ENCODE results near the gene PGLYRP1. TPM values are rescaled to one million over a fixed set of nuclear protein-coding genes. Genes with fewer than 3 reads are reported as not detected.

Gene PGLYRP1
- total and polyA plus RNA-seq, 2 donors = 0.18 TPM; not detected in 1

DNA sequence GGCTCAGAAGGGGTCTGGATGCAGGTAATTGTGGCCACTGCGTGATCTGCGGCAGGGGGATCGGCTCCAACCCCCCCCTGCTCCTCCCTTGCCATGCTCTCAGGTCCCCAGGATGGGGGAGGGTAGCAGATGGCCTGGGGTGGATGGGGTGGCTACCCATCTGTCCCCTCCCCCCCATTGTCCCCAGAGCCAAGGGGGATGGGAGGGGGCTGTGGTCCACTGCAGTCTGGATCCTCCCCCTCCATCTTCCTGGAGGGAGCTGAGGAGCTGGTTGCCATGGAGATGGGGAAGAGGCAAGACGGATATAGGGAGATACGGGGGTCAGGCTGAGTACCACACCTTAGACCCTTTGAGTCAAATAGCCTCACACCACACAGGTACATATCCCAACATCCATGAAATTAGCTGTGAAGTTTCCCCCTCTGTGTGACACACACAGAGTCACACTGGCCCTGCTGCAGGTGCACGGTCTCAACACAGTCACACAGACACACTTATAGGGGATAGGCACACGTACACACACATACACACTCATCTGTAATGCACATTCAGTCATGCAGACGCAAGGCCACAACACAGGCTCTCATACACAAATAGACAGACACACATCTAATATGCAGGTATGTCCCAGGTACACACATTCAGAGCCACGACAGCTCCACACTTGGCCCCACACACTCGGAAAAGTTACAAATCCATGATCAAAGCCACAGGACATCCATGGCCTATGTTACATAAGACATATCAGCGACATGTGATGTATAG lies 47.4 kb downstream of the PGLYRP1 start:
- Histone ChIP-seq H3K4me3 (ENCODE audit: low read depth, low read length) (no peak overlapping the region), H3K27ac (ENCODE audit: low read depth) (no peak overlapping the region), H3K36me3 (ENCODE audit: insufficient read depth) (no peaks in the 10 kb centered on the region), H3K4me1 (ENCODE audit: insufficient read depth) (no peaks in the 10 kb centered on the region)
- no peak for DNase-seq (ENCODE audit: extremely low spot score)
- WGBS = 65% methylated on average over 11 of the region's 11 CpGs

DNA sequence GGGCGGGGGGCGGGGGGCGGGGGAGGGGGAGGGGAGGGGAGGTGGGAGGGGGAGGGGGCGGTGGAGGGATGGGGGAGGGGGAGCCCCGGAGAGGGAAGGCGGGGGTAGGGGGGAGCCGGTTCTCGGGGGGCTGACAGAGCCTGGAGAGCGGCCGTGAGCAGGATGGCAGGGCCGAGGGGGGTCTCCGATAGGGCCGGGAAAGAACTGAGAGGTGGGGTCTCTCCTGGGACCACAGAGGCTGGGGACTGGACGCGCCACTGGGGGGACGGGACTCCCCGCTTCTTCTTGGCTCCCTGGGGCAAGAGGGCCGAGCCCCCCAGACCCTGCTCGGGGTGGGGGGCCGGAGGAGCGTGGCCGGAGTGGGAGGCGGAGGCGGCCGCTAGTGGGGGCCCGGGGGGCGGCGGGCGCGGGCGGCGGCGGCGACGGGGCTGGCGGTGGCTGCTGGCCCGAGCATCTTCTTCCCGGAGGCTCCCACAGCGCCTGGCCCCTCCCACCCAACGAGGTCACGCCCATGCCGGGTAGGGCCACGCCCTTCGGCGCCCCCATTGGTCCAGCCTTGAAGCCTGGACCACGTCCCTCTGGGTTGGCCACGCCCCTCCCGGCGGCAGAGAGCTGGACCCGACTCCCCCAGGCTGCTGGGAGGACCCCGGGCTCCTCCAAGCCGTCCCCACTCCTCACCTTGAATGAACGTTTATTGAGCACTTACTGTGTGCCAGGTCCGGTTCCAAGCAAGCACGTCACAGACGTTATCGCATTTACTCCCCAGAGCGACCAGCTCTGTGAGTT lies 49.1 kb downstream of the PGLYRP1 start, which contains the start of gene NOVA2:
Gene NOVA2 (minus strand): TSS at position 313 of the 786 bp plus-strand sequence. CDS start 514 bp downstream, outside the sequence.
- H3K4me1 ChIP-seq (ENCODE audit: insufficient read depth) = no peaks in the 10 kb centered on the region
- peak within 1 kb of the TSS; percentile 39 for H3K4me3 ChIP-seq (ENCODE audit: low read depth, low read length)
- DNase-seq (ENCODE audit: extremely low spot score) = no peak
- WGBS = 3% methylated on average over 52 of the region's 58 CpGs
- H3K27ac ChIP-seq (ENCODE audit: low read depth) = no peak within 1 kb of the TSS
- no peaks in the 10 kb centered on the region for H3K36me3 ChIP-seq (ENCODE audit: insufficient read depth)

DNA sequence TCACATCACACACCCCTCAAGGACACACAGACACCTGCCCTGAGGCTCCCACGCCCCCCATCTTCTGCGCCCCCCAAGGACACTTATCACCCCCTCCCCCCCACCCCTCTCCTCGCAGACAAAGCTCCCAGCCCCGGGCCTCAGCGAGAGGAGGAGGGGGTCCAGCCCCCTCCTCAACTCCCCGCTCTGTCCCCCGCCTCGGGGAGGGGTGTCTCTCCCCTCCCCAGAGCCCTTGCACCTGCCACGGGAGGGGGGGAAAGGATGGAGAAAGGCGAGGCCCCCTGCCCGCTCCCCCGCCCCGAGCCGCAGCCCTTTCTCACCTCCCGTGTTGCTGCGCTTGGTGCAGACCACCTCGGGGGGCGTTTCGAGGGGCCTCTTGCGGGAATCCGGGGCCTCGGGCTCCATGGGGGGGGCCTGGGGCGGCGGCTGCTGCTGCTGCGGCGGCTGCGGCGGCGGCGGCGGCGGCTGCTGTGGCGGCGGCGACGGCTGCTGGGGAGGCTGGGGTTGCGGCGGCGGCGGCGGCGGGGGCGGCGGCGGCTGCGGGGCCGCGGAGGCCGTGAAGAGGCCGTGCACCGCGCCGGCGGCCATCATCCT lies 49.8 kb downstream of the PGLYRP1 start:
- H3K4me1 ChIP-seq (ENCODE audit: insufficient read depth) = no peaks in the 10 kb centered on the region
- WGBS = 1% methylated on average over 42 of the region's 54 CpGs
- H3K36me3 ChIP-seq (ENCODE audit: insufficient read depth) = no peaks in the 10 kb centered on the region
- H3K27ac ChIP-seq (ENCODE audit: low read depth) = no peak overlapping the region
- H3K4me3 ChIP-seq (ENCODE audit: low read depth, low read length) = peak overlapping the region; percentile 39
- no peak for DNase-seq (ENCODE audit: extremely low spot score)

DNA sequence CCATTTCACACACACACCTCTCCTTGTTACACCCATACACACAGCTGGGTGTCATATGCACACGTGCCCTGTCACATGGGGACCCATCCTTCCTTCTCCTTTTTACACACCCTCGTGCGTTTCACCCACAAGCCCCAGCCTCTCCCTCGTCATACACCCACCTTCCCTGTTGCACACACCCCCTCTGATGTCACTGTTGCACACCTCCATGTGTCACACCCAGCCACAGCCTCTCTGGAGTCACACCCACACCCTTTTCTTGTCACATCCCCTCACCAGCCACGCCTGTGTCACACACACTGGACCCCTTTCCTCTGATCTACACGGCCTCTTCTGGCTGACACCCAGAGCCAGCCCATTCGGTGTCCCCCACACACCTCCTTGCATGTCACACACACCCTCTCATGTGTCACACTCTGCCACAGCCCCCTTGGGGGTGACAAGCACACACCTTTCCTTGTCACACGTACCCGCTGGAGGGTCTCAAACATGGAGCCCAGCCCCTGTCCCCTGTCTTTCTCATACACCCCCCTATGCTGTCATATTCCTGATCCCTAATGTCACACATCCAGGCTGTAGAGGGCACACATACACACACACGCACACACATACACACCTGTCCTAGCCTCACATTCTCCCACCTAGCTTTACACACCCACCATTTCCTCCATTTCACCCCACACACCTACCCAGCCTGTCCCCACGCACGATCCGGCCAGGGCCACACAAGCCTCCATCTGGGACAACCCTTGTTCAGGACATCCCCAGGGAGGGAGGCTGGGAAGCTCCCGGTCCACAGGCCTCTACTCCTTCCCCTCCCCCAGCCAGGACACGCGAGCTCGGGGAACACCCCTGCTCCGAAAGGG lies 50.5 kb downstream of the PGLYRP1 start:
- Histone ChIP-seq H3K36me3 (ENCODE audit: insufficient read depth) (no peaks in the 10 kb centered on the region), H3K4me1 (ENCODE audit: insufficient read depth) (no peaks in the 10 kb centered on the region), H3K27ac (ENCODE audit: low read depth) (no peak overlapping the region), H3K4me3 (ENCODE audit: low read depth, low read length) (peak overlapping the region; percentile 39)
- DNase-seq (ENCODE audit: extremely low spot score) = no peak
- WGBS = 22% methylated on average over 18 of the region's 18 CpGs

DNA sequence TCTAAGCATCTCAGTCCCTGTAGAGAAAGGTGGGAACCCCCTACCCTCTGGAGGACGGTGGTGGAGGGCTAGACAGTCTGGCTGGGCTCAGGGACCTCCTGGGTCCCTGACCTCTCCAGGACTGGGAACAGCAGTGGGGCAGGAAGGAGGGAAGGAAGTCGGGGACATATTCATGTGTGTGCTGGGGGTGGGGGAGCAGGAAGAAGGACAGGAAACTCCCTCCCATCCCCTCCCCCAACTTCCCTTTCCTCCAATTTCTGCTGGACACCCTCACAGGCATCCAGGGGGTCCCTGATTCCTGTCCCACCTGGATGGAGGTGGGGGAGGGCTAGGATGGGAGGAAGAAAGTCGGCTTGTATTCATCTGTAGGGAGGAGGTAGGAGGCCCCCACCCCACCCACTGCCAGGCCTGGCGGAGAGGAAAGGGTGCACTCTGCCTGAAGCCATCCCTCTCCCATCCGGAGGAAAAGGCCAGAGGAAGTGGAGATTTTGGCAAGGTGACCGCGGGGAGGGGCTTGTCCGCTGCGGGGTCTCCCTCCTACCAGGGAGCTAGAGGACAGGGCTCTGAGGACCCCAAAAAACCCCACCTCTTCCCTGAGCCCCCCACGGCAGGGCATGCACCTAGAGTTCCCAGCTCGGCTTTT lies 51.5 kb downstream of the PGLYRP1 start:
- WGBS = 10% methylated on average over 11 of the region's 11 CpGs
- Histone ChIP-seq H3K36me3 (ENCODE audit: insufficient read depth) (no peaks in the 10 kb centered on the region), H3K4me3 (ENCODE audit: low read depth, low read length) (no peak overlapping the region), H3K4me1 (ENCODE audit: insufficient read depth) (no peaks in the 10 kb centered on the region), H3K27ac (ENCODE audit: low read depth) (no peak overlapping the region)
- no peak for DNase-seq (ENCODE audit: extremely low spot score)

DNA sequence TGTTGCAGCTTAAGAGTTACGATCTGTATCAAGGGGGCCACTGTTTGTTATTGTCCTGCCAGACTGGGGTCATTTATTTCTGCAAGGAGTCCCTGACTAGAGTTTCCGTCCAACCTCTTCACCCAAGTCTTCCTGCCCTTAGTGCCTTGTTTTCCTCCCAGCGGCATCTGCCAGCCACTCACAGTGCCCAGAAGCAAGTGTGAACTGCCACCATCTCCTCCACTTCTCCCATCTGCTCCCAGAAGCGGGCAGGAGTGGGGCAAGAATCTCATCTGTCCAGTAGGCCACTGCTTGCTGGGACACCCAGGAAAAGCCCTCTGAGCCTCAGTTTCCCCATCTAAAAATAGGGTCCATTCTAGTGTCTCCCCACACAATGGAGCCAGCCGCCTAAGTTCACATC lies 53.2 kb downstream of the PGLYRP1 start:
- no peak for DNase-seq (ENCODE audit: extremely low spot score)
- Histone ChIP-seq H3K36me3 (ENCODE audit: insufficient read depth) (no peaks in the 10 kb centered on the region), H3K4me1 (ENCODE audit: insufficient read depth) (no peaks in the 10 kb centered on the region), H3K27ac (ENCODE audit: low read depth) (no peak overlapping the region), H3K4me3 (ENCODE audit: low read depth, low read length) (no peak overlapping the region)
- WGBS = 72% methylated on average over 5 of the region's 5 CpGs

Small RNA genes lying within 50 kb of the gene (small RNA-seq; reads per million reads assigned to genes)
- gene MIR769 = 132 reads per million, percentile 97 among the genes with 10 or more reads in this experiment

Other genes with a start within 250 kb of the PGLYRP1 start
- 49.4 TPM for gene DMPK, start 240.6 kb downstream of the PGLYRP1 start, total RNA-seq
- gene DMPK, start 240.6 kb downstream of the PGLYRP1 start, polyA plus RNA-seq = 223 TPM
- gene DMWD, start 230.2 kb downstream of the PGLYRP1 start, total RNA-seq = 24.7 TPM
- 43.7 TPM for gene DMWD, start 230.2 kb downstream of the PGLYRP1 start, polyA plus RNA-seq
- gene RSPH6A, start 207.7 kb downstream of the PGLYRP1 start, total RNA-seq = not detected
- not detected for gene RSPH6A, start 207.7 kb downstream of the PGLYRP1 start, polyA plus RNA-seq
- gene SYMPK, start 159.9 kb downstream of the PGLYRP1 start, total RNA-seq = 22.5 TPM
- gene SYMPK, start 159.9 kb downstream of the PGLYRP1 start, polyA plus RNA-seq = 38.9 TPM
- not detected for gene FOXA3, start 158.7 kb downstream of the PGLYRP1 start, total RNA-seq
- gene FOXA3, start 158.7 kb downstream of the PGLYRP1 start, polyA plus RNA-seq = 0.11 TPM
- gene IRF2BP1, start 136.9 kb downstream of the PGLYRP1 start, total RNA-seq = 18.2 TPM
- 30.2 TPM for gene IRF2BP1, start 136.9 kb downstream of the PGLYRP1 start, polyA plus RNA-seq
- gene MYPOP, start 120.4 kb downstream of the PGLYRP1 start, total RNA-seq = 1.3 TPM
- gene MYPOP, start 120.4 kb downstream of the PGLYRP1 start, polyA plus RNA-seq = 8.2 TPM
- not detected for gene NANOS2, start 108.3 kb downstream of the PGLYRP1 start, total RNA-seq
- gene NANOS2, start 108.3 kb downstream of the PGLYRP1 start, polyA plus RNA-seq = not detected
- 1.2 TPM for gene NOVA2, start 49.2 kb downstream of the PGLYRP1 start, total RNA-seq
- 2.2 TPM for gene NOVA2, start 49.2 kb downstream of the PGLYRP1 start, polyA plus RNA-seq
- 3.2 TPM for gene CCDC61, start 27.6 kb downstream of the PGLYRP1 start, total RNA-seq
- gene CCDC61, start 27.6 kb downstream of the PGLYRP1 start, polyA plus RNA-seq = 19.6 TPM
- gene IGFL4, start 17.9 kb upstream of the PGLYRP1 start, total RNA-seq = 0.21 TPM
- not detected for gene IGFL4, start 17.9 kb upstream of the PGLYRP1 start, polyA plus RNA-seq
- not detected for gene IGFL3, start 101.6 kb upstream of the PGLYRP1 start, total RNA-seq
- not detected for gene IGFL3, start 101.6 kb upstream of the PGLYRP1 start, polyA plus RNA-seq
- gene IGFL2, start 125.2 kb upstream of the PGLYRP1 start, total RNA-seq = not detected
- not detected for gene IGFL2, start 125.2 kb upstream of the PGLYRP1 start, polyA plus RNA-seq
- gene IGFL1, start 206.7 kb upstream of the PGLYRP1 start, total RNA-seq = not detected
- 0.11 TPM for gene IGFL1, start 206.7 kb upstream of the PGLYRP1 start, polyA plus RNA-seq